ENCODE data around the gene MFAP2.

MFAP2 gene

GRCh38 chr1:16971341-16972188, 8.9 kb downstream of the MFAP2 start:
- TF ChIP-seq POLR2AphosphoS5 (IDR thresholded peaks at IDR 0.05; ENCODE audit: low read depth, low read length) (no peak; the same call in 1 of the 2 replicates), SIN3A (IDR thresholded peaks at IDR 0.05; ENCODE audit: borderline replicate concordance, insufficient read depth, low read length) (no peak), TAF1 (IDR thresholded peaks at IDR 0.05; ENCODE audit: borderline replicate concordance, insufficient read depth, low read length) (no peak), REST (IDR thresholded peaks at IDR 0.05; ENCODE audit: insufficient read depth in 1 of 2, low read depth in 2 of 2, low read length in 2 of 2) (no peak), FOXP2 (optimal IDR thresholded peaks at IDR 0.05; ENCODE audit: borderline replicate concordance, extremely low read depth, extremely low read length, insufficient read depth) (no peak)

GRCh38 chr1:16970132-16970910, 10.1 kb downstream of the MFAP2 start:
- TF ChIP-seq POLR2AphosphoS5 (IDR thresholded peaks at IDR 0.05; ENCODE audit: low read depth, low read length), result no peak
- TF ChIP-seq TAF1 (IDR thresholded peaks at IDR 0.05; ENCODE audit: borderline replicate concordance, insufficient read depth, low read length), result no peak
- TF ChIP-seq SIN3A (IDR thresholded peaks at IDR 0.05; ENCODE audit: borderline replicate concordance, insufficient read depth, low read length), result no peak
- no peak for TF ChIP-seq REST (IDR thresholded peaks at IDR 0.05; ENCODE audit: insufficient read depth in 1 of 2, low read depth in 2 of 2, low read length in 2 of 2)
- no peak for TF ChIP-seq FOXP2 (optimal IDR thresholded peaks at IDR 0.05; ENCODE audit: borderline replicate concordance, extremely low read depth, extremely low read length, insufficient read depth)

GRCh38 chr1:16969651-16970050, 10.8 kb downstream of the MFAP2 start:
- TF ChIP-seq REST (IDR thresholded peaks at IDR 0.05; ENCODE audit: insufficient read depth in 1 of 2, low read depth in 2 of 2, low read length in 2 of 2), result no peak
- TF ChIP-seq POLR2AphosphoS5 (IDR thresholded peaks at IDR 0.05; ENCODE audit: low read depth, low read length), result no peak; the same call in 1 of the 2 replicates
- no peak for TF ChIP-seq SIN3A (IDR thresholded peaks at IDR 0.05; ENCODE audit: borderline replicate concordance, insufficient read depth, low read length)
- no peak for TF ChIP-seq FOXP2 (optimal IDR thresholded peaks at IDR 0.05; ENCODE audit: borderline replicate concordance, extremely low read depth, extremely low read length, insufficient read depth)
- no peak for TF ChIP-seq TAF1 (IDR thresholded peaks at IDR 0.05; ENCODE audit: borderline replicate concordance, insufficient read depth, low read length)

GRCh38 chr1:16969057-16969611, 11.3 kb downstream of the MFAP2 start:
- no peak for TF ChIP-seq SIN3A (IDR thresholded peaks at IDR 0.05; ENCODE audit: borderline replicate concordance, insufficient read depth, low read length)
- no peak for TF ChIP-seq FOXP2 (optimal IDR thresholded peaks at IDR 0.05; ENCODE audit: borderline replicate concordance, extremely low read depth, extremely low read length, insufficient read depth)
- no peak; the same call in 1 of the 2 replicates for TF ChIP-seq POLR2AphosphoS5 (IDR thresholded peaks at IDR 0.05; ENCODE audit: low read depth, low read length)
- TF ChIP-seq REST (IDR thresholded peaks at IDR 0.05; ENCODE audit: insufficient read depth in 1 of 2, low read depth in 2 of 2, low read length in 2 of 2), result no peak
- no peak for TF ChIP-seq TAF1 (IDR thresholded peaks at IDR 0.05; ENCODE audit: borderline replicate concordance, insufficient read depth, low read length)

Data from PFSK-1 (cell line).